HG02852 (cell line): ENCODE data around the gene DVL3.

Source experiments
- ATAC-seq: cut with Tn5 transposase; IDR thresholded peaks from one replicate; pipeline ENCODE4 v1.9.1; 2021; ENCODE audit warnings: mild to moderate bottlenecking, moderate library complexity; ENCODE audit not compliant: unreplicated experiment

DVL3 gene

GRCh38 chr3:184176377-184177330 lies 21.5 kb downstream of the DVL3 start:
- ATAC-seq: no peak

GRCh38 chr3:184177331-184177731 lies 22.2 kb downstream of the DVL3 start:
- no peak for ATAC-seq

GRCh38 chr3:184177767-184178306 lies 22.7 kb downstream of the DVL3 start:
- ATAC-seq: no peak

- no peak for ATAC-seq
Observed at GRCh38 chr3:184178521-184179138, 23.5 kb downstream of the DVL3 start.

GRCh38 chr3:184180165-184180564 lies 25.0 kb downstream of the DVL3 start:
- ATAC-seq: no peak

- ATAC-seq: no peak
Observed at GRCh38 chr3:184181596-184181995, 26.4 kb downstream of the DVL3 start.

- ATAC-seq: no peak
Observed at GRCh38 chr3:184183679-184184078, 28.5 kb downstream of the DVL3 start.

- no peak for ATAC-seq
Observed at GRCh38 chr3:184184546-184185230, 29.5 kb downstream of the DVL3 start.

- ATAC-seq: peak; percentile 91
Observed at GRCh38 chr3:184185461-184186183, 30.4 kb downstream of the DVL3 start.

GRCh38 chr3:184186184-184186901 lies 31.2 kb downstream of the DVL3 start, which contains the start of gene ABCF3:
Gene ABCF3, plus strand, starts transcription at chr3:184186199. Its CDS starts 9 bp downstream, at chr3:184186208.
- peak; percentile 32 for ATAC-seq

- ATAC-seq: no peak
Observed at GRCh38 chr3:184186902-184187207, 31.7 kb downstream of the DVL3 start.

GRCh38 chr3:184188080-184188479 lies 32.9 kb downstream of the DVL3 start:
- no peak for ATAC-seq

GRCh38 chr3:184189421-184189820 lies 34.2 kb downstream of the DVL3 start:
- no peak for ATAC-seq

GRCh38 chr3:184192889-184193288 lies 37.7 kb downstream of the DVL3 start:
- no peak for ATAC-seq

- ATAC-seq: no peak
Observed at GRCh38 chr3:184193991-184194539, 38.9 kb downstream of the DVL3 start.

GRCh38 chr3:184196536-184196935 lies 41.4 kb downstream of the DVL3 start:
- ATAC-seq: no peak

- ATAC-seq: no peak
Observed at GRCh38 chr3:184198509-184198908, 43.3 kb downstream of the DVL3 start.

- ATAC-seq: no peak
Observed at GRCh38 chr3:184200825-184201224, 45.6 kb downstream of the DVL3 start.

GRCh38 chr3:184203526-184203925 lies 48.3 kb downstream of the DVL3 start:
- ATAC-seq: no peak
